SU-DHL-6 (cell line): ENCODE results near the gene HSPA9.

Experiments
- H2AFZ ChIP-seq: fragments of 200-600 bp; sonication (generic); 2 replicates; pipeline ENCODE4 v1.6.1; 2014; ENCODE audit warnings: low read depth, mild to moderate bottlenecking, moderate library complexity, mixed read lengths, antibody characterized with exemption, low read length; ENCODE audit not compliant: severe bottlenecking
- H3F3A ChIP-seq: fragments of 200-600 bp; shearing (Covaris generic); 2 replicates; pipeline ENCODE4 v1.6.0; 2016; ENCODE audit warnings: antibody characterized with exemption, mild to moderate bottlenecking; ENCODE audit not compliant: insufficient read depth
- H3K27ac ChIP-seq: fragments of 200-600 bp; sonication (generic); 2 replicates; pipeline ENCODE4 v1.5.1; 2016; ENCODE audit warnings: low read depth, mild to moderate bottlenecking, low read length, moderate library complexity, mixed read lengths
- H3K27me3 ChIP-seq: fragments of 200-600 bp; sonication (generic), shearing (Covaris generic); 2 replicates; pipeline ENCODE4 v1.6.0; 2014; ENCODE audit warnings: mild to moderate bottlenecking, low read length
- H3K36me3 ChIP-seq: fragments of 200-600 bp; sonication (generic); 2 replicates; pipeline ENCODE4 v1.6.1; 2014; ENCODE audit warnings: mild to moderate bottlenecking, low read length, mixed read lengths
- H3K4me2 ChIP-seq: fragments of 300-600, 200-600 bp; shearing (Covaris generic), sonication (generic); 2 replicates; pipeline ENCODE4 v1.6.0; 2014; ENCODE audit warnings: low read length, low read depth, mild to moderate bottlenecking; ENCODE audit not compliant: poor library complexity, severe bottlenecking
- H3K4me3 ChIP-seq: fragments of 200-600 bp; sonication (generic); 2 replicates; pipeline ENCODE4 v1.5.1; 2014; ENCODE audit warnings: antibody characterized with exemption, low read length, mild to moderate bottlenecking, mixed read lengths; ENCODE audit not compliant: insufficient read depth, poor library complexity, severe bottlenecking
- H3K79me2 ChIP-seq: fragments of 200-600 bp; sonication (generic); 2 replicates; pipeline ENCODE4 v1.6.1; 2014; ENCODE audit warnings: mild to moderate bottlenecking, low read length, moderate library complexity; ENCODE audit not compliant: insufficient read depth
- H3K9ac ChIP-seq: fragments of 200-600 bp; sonication (generic); 2 replicates; pipeline ENCODE4 v1.7.0; 2014; ENCODE audit warnings: mild to moderate bottlenecking, low read length
- H3K9me2 ChIP-seq: fragments of 200-600 bp; sonication (generic); replicated peaks from 2 replicates; pipeline ENCODE4 v1.6.1; 2014; ENCODE audit warnings: low read length; ENCODE audit not compliant: insufficient read depth
- H3K9me3 ChIP-seq: fragments of 200-600 bp; sonication (generic); 2 replicates; pipeline ENCODE4 v1.6.1; 2014; ENCODE audit warnings: low read length, mixed read lengths; ENCODE audit not compliant: insufficient read depth
- H4K20me1 ChIP-seq: fragments of 200-600 bp; sonication (generic); 2 replicates; pipeline ENCODE4 v1.6.1; 2014; ENCODE audit warnings: low read depth, mild to moderate bottlenecking, antibody characterized with exemption, low read length, moderate library complexity, mixed read lengths
- EZH2phosphoT487 ChIP-seq: fragments of 200-600 bp; sonication (generic), shearing (Covaris generic); conservative IDR thresholded peaks from 2 replicates; pipeline ENCODE4 v1.6.1; 2018; ENCODE audit warnings: mild to moderate bottlenecking, antibody characterized with exemption, low read length, moderate library complexity, mixed read lengths
- TF ChIP-seq, protein P1 (sequence below): fragments of 200-600 bp; sonication (generic); IDR thresholded peaks from one replicate; pipeline ENCODE4 v1.5.1; 2017; ENCODE audit warnings: antibody characterized with exemption, mild to moderate bottlenecking, low read length, moderate library complexity; ENCODE audit not compliant: insufficient read depth, poor library complexity, severe bottlenecking

The HSPA9 gene

DNA sequence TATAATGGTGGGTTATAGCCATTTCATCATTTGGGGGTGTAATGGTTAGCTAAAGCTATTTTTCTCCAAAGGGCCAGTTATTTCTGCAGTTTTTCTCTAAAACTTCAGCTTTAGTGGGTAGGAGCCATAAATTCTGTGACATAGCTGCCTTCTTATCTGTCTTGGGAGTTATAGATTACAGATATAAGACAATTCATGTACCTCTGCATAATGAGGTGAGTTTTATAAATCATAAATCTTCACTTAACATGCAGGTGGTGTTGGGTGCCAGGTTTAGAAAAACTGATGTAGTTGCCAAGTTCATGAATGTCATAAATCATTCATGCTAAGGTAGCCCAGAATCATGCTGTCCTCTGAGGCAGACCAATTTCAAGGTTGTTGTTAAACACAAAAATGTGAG lies 10.0 kb upstream of the HSPA9 start:
- H3K79me2 ChIP-seq, result no peaks in the 10 kb centered on the region
- no peaks in the 10 kb centered on the region for H4K20me1 ChIP-seq
- TF ChIP-seq, protein P1, sequence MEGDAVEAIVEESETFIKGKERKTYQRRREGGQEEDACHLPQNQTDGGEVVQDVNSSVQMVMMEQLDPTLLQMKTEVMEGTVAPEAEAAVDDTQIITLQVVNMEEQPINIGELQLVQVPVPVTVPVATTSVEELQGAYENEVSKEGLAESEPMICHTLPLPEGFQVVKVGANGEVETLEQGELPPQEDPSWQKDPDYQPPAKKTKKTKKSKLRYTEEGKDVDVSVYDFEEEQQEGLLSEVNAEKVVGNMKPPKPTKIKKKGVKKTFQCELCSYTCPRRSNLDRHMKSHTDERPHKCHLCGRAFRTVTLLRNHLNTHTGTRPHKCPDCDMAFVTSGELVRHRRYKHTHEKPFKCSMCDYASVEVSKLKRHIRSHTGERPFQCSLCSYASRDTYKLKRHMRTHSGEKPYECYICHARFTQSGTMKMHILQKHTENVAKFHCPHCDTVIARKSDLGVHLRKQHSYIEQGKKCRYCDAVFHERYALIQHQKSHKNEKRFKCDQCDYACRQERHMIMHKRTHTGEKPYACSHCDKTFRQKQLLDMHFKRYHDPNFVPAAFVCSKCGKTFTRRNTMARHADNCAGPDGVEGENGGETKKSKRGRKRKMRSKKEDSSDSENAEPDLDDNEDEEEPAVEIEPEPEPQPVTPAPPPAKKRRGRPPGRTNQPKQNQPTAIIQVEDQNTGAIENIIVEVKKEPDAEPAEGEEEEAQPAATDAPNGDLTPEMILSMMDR, result no peak
- no peak for TF ChIP-seq EZH2phosphoT487
- H3K4me2 ChIP-seq, result no peak overlapping the region
- no peak overlapping the region for H3K27ac ChIP-seq
- H3K27me3 ChIP-seq, result no peaks in the 10 kb centered on the region
- no peaks in the 10 kb centered on the region for H3K36me3 ChIP-seq
- no peaks in the 10 kb centered on the region for H3F3A ChIP-seq
- H3K9me2 ChIP-seq, result no peaks in the 10 kb centered on the region
- H3K4me3 ChIP-seq, result no peak overlapping the region
- no peaks in the 10 kb centered on the region for H3K9me3 ChIP-seq
- no peak overlapping the region for H2AFZ ChIP-seq
- no peak overlapping the region for H3K9ac ChIP-seq

GRCh38 chr5:138583984-138584637 lies 8.9 kb upstream of the HSPA9 start:
- H2AFZ ChIP-seq, result no peak overlapping the region
- H3F3A ChIP-seq, result no peaks in the 10 kb centered on the region
- H3K9me3 ChIP-seq, result no peaks in the 10 kb centered on the region
- no peaks in the 10 kb centered on the region for H3K36me3 ChIP-seq
- no peak overlapping the region for H3K4me3 ChIP-seq
- no peaks in the 10 kb centered on the region for H3K27me3 ChIP-seq
- TF ChIP-seq EZH2phosphoT487, result no peak
- TF ChIP-seq, protein P1, result no peak
- no peak overlapping the region for H3K27ac ChIP-seq
- no peak overlapping the region for H3K9ac ChIP-seq
- no peak overlapping the region for H3K4me2 ChIP-seq
- H3K79me2 ChIP-seq, result no peaks in the 10 kb centered on the region
- no peaks in the 10 kb centered on the region for H4K20me1 ChIP-seq
- H3K9me2 ChIP-seq, result no peaks in the 10 kb centered on the region

DNA sequence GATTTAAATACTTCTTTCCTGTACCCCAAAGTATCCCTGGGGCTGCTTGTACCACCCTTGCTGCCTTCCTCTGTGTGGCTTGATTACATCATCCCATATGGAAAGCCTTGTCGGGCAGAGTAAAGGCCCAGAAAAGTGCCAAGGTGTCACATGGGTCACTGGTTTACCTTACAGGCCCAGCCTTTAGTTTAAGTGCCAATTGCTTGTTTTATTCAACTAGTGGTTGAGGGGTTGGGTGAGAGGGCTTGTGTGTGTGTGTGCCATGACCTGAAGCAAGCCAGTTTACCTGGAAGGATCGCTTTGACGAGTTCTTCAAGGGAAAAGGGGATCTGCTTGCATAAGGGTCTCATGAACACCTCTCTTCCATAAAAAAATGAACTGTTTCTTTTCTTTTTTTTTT lies 7.8 kb upstream of the HSPA9 start:
- Histone ChIP-seq H3K27ac (no peak overlapping the region), H3K4me2 (no peak overlapping the region), H2AFZ (no peak overlapping the region), H3K9ac (no peak overlapping the region), H3K4me3 (no peak overlapping the region), H3K27me3 (no peaks in the 10 kb centered on the region), H3K9me3 (no peaks in the 10 kb centered on the region), H3F3A (no peaks in the 10 kb centered on the region), H4K20me1 (no peaks in the 10 kb centered on the region), H3K36me3 (no peaks in the 10 kb centered on the region), H3K79me2 (no peaks in the 10 kb centered on the region), H3K9me2 (no peaks in the 10 kb centered on the region)
- TF ChIP-seq, protein P1, result no peak
- TF ChIP-seq EZH2phosphoT487, result no peak
